Measurements from ENCODE around the gene SPAG4.

The SPAG4 gene

DNA sequence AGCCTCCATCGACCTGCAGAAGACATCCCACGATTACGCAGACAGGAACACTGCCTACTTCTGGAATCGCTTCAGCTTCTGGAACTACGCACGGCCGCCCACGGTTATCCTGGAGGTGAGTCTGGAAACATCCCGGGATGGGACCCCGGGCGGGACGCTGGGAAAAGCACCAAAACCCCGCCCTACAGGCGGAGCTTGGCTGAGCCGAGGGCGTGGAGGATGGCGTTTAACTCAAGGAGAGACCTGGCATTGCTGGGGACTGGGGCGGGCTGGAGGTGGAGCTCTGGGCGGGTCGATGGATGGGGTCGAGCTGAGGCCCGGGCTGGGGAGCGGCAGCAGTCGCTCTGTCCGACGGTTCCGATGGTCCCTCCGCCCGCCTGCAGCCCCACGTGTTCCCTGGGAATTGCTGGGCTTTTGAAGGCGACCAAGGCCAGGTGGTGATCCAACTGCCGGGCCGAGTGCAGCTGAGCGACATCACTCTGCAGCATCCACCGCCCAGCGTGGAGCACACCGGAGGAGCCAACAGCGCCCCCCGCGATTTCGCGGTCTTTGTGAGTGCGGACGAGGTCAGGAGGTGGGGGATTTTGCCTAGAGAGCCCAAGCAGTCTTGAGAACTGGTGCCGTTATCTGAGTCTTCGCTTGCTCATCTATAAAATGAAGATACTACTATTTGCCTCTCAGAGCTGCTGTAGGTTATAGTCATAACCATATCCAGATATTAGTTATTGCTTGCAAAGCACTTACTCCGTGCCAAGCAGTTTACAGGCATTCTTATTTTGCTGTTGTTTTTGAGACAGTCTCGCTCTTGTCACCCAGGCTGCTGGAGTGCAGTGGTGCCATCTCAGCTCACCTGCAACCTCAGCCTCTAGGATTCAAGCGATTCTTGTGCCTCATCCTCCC lies 3.8 kb downstream of the SPAG4 start (continued):
- TF ChIP-seq, protein P1, sequence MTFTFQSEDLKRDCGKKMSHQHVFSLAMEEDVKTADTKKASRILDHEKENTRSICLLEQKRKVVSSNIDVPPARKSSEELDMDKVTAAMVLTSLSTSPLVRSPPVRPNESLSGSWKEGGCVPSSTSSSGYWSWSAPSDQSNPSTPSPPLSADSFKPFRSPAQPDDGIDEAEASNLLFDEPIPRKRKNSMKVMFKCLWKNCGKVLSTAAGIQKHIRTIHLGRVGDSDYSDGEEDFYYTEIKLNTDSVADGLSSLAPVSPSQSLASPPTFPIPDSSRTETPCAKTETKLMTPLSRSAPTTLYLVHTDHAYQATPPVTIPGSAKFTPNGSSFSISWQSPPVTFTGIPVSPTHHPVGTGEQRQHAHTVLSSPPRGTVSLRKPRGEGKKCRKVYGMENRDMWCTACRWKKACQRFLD (tag by site-specific recombination; IDR thresholded peaks at IDR 0.05) = no peak
- TF ChIP-seq ZNF670 (tag by site-specific recombination; IDR thresholded peaks at IDR 0.05; ENCODE audit: low read depth) = no peak
- no peak for TF ChIP-seq ZNF114 (tag by site-specific recombination; IDR thresholded peaks at IDR 0.05)
- TF ChIP-seq, protein P2, sequence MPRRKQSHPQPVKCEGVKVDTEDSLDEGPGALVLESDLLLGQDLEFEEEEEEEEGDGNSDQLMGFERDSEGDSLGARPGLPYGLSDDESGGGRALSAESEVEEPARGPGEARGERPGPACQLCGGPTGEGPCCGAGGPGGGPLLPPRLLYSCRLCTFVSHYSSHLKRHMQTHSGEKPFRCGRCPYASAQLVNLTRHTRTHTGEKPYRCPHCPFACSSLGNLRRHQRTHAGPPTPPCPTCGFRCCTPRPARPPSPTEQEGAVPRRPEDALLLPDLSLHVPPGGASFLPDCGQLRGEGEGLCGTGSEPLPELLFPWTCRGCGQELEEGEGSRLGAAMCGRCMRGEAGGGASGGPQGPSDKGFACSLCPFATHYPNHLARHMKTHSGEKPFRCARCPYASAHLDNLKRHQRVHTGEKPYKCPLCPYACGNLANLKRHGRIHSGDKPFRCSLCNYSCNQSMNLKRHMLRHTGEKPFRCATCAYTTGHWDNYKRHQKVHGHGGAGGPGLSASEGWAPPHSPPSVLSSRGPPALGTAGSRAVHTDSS (tag by site-specific recombination; IDR thresholded peaks at IDR 0.05) = no peak
- TF ChIP-seq ZNF221 (tag by site-specific recombination; IDR thresholded peaks at IDR 0.05; ENCODE audit: borderline replicate concordance) = no peak
- TF ChIP-seq ZNF266 (tag by site-specific recombination; IDR thresholded peaks at IDR 0.05; ENCODE audit: low read depth) = no peak
- TF ChIP-seq, protein P3, sequence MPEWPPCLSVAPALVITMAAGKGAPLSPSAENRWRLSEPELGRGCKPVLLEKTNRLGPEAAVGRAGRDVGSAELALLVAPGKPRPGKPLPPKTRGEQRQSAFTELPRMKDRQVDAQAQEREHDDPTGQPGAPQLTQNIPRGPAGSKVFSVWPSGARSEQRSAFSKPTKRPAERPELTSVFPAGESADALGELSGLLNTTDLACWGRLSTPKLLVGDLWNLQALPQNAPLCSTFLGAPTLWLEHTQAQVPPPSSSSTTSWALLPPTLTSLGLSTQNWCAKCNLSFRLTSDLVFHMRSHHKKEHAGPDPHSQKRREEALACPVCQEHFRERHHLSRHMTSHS (tag by site-specific recombination; IDR thresholded peaks at IDR 0.05) = no peak
- TF ChIP-seq, protein P4, sequence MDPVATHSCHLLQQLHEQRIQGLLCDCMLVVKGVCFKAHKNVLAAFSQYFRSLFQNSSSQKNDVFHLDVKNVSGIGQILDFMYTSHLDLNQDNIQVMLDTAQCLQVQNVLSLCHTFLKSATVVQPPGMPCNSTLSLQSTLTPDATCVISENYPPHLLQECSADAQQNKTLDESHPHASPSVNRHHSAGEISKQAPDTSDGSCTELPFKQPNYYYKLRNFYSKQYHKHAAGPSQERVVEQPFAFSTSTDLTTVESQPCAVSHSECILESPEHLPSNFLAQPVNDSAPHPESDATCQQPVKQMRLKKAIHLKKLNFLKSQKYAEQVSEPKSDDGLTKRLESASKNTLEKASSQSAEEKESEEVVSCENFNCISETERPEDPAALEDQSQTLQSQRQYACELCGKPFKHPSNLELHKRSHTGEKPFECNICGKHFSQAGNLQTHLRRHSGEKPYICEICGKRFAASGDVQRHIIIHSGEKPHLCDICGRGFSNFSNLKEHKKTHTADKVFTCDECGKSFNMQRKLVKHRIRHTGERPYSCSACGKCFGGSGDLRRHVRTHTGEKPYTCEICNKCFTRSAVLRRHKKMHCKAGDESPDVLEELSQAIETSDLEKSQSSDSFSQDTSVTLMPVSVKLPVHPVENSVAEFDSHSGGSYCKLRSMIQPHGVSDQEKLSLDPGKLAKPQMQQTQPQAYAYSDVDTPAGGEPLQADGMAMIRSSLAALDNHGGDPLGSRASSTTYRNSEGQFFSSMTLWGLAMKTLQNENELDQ (tag by site-specific recombination; IDR thresholded peaks at IDR 0.05; ENCODE audit: low read depth) = no peak
- no peak for TF ChIP-seq SALL2 (tag by site-specific recombination; IDR thresholded peaks at IDR 0.05; ENCODE audit: borderline replicate concordance)
- TF ChIP-seq ZNF10 (tag by site-specific recombination; IDR thresholded peaks at IDR 0.05) = no peak
- peak; percentile 40; the same call in 1 of the 2 replicates for TF ChIP-seq KLF16 (tag by site-specific recombination; IDR thresholded peaks at IDR 0.05)
- TF ChIP-seq ZNF768 (tag by site-specific recombination; IDR thresholded peaks at IDR 0.05) = no peak
- no peak for TF ChIP-seq ZNF561 (tag by site-specific recombination; IDR thresholded peaks at IDR 0.05; ENCODE audit: borderline replicate concordance)
- no peak for TF ChIP-seq ZNF529 (tag by site-specific recombination; IDR thresholded peaks at IDR 0.05; ENCODE audit: insufficient replicate concordance)
- 0 out of 2 replicates have a peak, but pooled peaks have one; percentile 24 for TF ChIP-seq REPIN1 (tag by site-specific recombination; IDR thresholded peaks at IDR 0.05; ENCODE audit: low read depth)
- TF ChIP-seq ZNF138 (tag by site-specific recombination; IDR thresholded peaks at IDR 0.05; ENCODE audit: borderline replicate concordance) = no peak
- no peak for TF ChIP-seq ZNF785 (tag by site-specific recombination; IDR thresholded peaks at IDR 0.05)
- TF ChIP-seq ZNF792 (tag by site-specific recombination; IDR thresholded peaks at IDR 0.05) = no peak
- TF ChIP-seq, protein P5, sequence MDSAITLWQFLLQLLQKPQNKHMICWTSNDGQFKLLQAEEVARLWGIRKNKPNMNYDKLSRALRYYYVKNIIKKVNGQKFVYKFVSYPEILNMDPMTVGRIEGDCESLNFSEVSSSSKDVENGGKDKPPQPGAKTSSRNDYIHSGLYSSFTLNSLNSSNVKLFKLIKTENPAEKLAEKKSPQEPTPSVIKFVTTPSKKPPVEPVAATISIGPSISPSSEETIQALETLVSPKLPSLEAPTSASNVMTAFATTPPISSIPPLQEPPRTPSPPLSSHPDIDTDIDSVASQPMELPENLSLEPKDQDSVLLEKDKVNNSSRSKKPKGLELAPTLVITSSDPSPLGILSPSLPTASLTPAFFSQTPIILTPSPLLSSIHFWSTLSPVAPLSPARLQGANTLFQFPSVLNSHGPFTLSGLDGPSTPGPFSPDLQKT (IDR thresholded peaks at IDR 0.05; ENCODE audit: borderline replicate concordance, low read depth, low read length) = no peak
- TF ChIP-seq GLIS2 (tag by site-specific recombination; IDR thresholded peaks at IDR 0.05) = peak; percentile 97
- TF ChIP-seq, protein P6, sequence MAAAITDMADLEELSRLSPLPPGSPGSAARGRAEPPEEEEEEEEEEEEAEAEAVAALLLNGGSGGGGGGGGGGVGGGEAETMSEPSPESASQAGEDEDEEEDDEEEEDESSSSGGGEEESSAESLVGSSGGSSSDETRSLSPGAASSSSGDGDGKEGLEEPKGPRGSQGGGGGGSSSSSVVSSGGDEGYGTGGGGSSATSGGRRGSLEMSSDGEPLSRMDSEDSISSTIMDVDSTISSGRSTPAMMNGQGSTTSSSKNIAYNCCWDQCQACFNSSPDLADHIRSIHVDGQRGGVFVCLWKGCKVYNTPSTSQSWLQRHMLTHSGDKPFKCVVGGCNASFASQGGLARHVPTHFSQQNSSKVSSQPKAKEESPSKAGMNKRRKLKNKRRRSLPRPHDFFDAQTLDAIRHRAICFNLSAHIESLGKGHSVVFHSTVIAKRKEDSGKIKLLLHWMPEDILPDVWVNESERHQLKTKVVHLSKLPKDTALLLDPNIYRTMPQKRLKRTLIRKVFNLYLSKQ (tag by site-specific recombination; IDR thresholded peaks at IDR 0.05; ENCODE audit: borderline replicate concordance) = no peak
- no peak for TF ChIP-seq ZNF530 (tag by site-specific recombination; IDR thresholded peaks at IDR 0.05; ENCODE audit: low read depth)
- TF ChIP-seq ZNF24 (tag by site-specific recombination; IDR thresholded peaks at IDR 0.05) = peak; percentile 76
- no peak for TF ChIP-seq ZNF514 (tag by site-specific recombination; IDR thresholded peaks at IDR 0.05)
- TF ChIP-seq, protein P7, sequence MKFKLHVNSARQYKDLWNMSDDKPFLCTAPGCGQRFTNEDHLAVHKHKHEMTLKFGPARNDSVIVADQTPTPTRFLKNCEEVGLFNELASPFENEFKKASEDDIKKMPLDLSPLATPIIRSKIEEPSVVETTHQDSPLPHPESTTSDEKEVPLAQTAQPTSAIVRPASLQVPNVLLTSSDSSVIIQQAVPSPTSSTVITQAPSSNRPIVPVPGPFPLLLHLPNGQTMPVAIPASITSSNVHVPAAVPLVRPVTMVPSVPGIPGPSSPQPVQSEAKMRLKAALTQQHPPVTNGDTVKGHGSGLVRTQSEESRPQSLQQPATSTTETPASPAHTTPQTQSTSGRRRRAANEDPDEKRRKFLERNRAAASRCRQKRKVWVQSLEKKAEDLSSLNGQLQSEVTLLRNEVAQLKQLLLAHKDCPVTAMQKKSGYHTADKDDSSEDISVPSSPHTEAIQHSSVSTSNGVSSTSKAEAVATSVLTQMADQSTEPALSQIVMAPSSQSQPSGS (tag by site-specific recombination; IDR thresholded peaks at IDR 0.05; ENCODE audit: low read depth) = no peak
- 0 out of 2 replicates have a peak, but pooled peaks have one; percentile 27 for TF ChIP-seq MZF1 (tag by site-specific recombination; IDR thresholded peaks at IDR 0.05; ENCODE audit: borderline replicate concordance)
- no peak for TF ChIP-seq ZNF146 (tag by site-specific recombination; IDR thresholded peaks at IDR 0.05)
- peak; percentile 81 for TF ChIP-seq GLIS1 (tag by site-specific recombination; IDR thresholded peaks at IDR 0.05)
- peak; percentile 83 for TF ChIP-seq ZNF391 (tag by site-specific recombination; IDR thresholded peaks at IDR 0.05; ENCODE audit: borderline replicate concordance, low read depth)
